Activated T-cell treated with anti-CD3 and anti-CD28 coated beads, Interleukin-2, amount 50 U/mL, for 24 hours (primary cell): ENCODE results near the gene NHS.

ENCODE experiments used
- DNase-seq: peaks from one replicate; pipeline ENCODE4 v3.0.0-alpha.2; 2020
- H3K27ac Mint-ChIP-seq: 2 replicates; pipeline ENCODE4 v1.8.0; 2020; ENCODE audit warnings: mild to moderate bottlenecking, mixed read lengths
- H3K27me3 Mint-ChIP-seq: 2 replicates; pipeline ENCODE4 v1.8.0; 2020; ENCODE audit warnings: mixed read lengths
- H3K36me3 Mint-ChIP-seq: 2 replicates; pipeline ENCODE4 v1.8.0; 2020; ENCODE audit warnings: low read depth, mixed read lengths
- H3K4me1 Mint-ChIP-seq: 2 replicates; pipeline ENCODE4 v1.8.0; 2020; ENCODE audit warnings: low read depth, mixed read lengths
- H3K4me3 Mint-ChIP-seq: 2 replicates; pipeline ENCODE4 v1.8.0; 2020; ENCODE audit warnings: mild to moderate bottlenecking, moderate library complexity, mixed read lengths
- H3K9me3 Mint-ChIP-seq: 2 replicates; pipeline ENCODE4 v1.8.0; 2020; ENCODE audit warnings: mixed read lengths

Gene NHS

GRCh38 chrX:17767734-17768133, 392.7 kb downstream of the NHS start:
- Mint-ChIP-seq H3K4me3 (no peak overlapping the region), H3K27me3 (no peaks in the 10 kb centered on the region), H3K4me1 (no peaks in the 10 kb centered on the region), H3K36me3 (no peaks in the 10 kb centered on the region), H3K27ac (no peak overlapping the region), H3K9me3 (no peaks in the 10 kb centered on the region)
- DNase-seq: no peak

GRCh38 chrX:17768997-17769396, 394.0 kb downstream of the NHS start:
- no peaks in the 10 kb centered on the region for H3K9me3 Mint-ChIP-seq
- H3K4me3 Mint-ChIP-seq: no peak overlapping the region
- H3K27me3 Mint-ChIP-seq: no peaks in the 10 kb centered on the region
- no peaks in the 10 kb centered on the region for H3K36me3 Mint-ChIP-seq
- no peak overlapping the region for H3K27ac Mint-ChIP-seq
- no peaks in the 10 kb centered on the region for H3K4me1 Mint-ChIP-seq
- no peak for DNase-seq

DNA sequence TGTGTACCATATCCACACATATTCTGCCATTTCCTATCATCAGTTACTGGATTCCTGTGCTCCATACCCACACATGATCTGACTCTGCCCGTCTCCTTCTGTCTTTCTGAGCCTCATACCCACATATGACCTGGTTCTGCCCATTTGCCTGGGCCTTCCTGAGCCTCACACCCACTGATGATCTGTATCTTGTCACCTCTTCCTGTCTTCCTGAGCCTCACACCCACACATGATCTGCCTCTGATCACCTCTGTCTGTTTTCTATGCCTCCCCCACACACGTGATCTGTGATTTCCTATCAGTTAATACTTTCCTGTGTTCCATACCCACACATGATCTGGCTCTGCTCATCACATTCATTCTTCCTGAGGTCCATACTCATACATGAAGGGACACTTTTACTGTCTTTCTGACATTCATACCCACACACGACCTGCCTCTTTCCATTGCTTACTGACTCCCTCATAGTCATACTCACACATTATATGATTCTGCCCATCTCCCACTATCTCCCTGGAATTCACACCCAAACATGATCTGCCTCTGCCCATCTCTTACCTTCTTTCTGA, 394.8 kb downstream of the NHS start:
- no peak overlapping the region for H3K27ac Mint-ChIP-seq
- no peak for DNase-seq
- no peaks in the 10 kb centered on the region for H3K4me1 Mint-ChIP-seq
- no peaks in the 10 kb centered on the region for H3K27me3 Mint-ChIP-seq
- no peak overlapping the region for H3K4me3 Mint-ChIP-seq
- H3K9me3 Mint-ChIP-seq: no peaks in the 10 kb centered on the region
- no peaks in the 10 kb centered on the region for H3K36me3 Mint-ChIP-seq

DNA sequence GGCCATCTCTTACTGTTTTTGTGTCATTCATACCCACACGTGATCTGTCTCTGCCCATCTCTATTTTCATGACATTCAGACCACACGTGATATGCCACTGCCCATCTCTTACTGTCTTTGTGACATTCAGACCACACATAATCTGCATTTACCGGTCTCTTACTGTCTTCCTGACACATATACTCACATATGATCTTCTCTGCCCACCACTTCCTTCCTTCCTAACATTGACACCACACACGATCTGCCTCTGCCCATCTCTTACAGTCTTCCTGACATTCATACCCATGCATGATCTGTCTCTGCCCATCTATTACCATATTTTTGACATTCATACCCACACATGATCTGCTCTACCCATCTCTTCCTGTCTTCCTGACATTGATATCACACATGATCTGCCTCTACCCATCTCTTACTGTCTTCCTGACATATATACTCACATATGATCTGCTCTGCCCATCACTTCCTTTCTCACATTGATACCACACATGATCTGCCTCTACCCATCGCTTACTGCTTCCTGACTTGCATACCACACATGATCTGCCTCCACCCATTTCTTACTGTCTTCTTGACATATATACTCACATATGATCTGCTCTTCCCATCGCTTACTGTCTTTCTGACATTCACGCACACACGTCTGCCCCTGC, 398.3 kb downstream of the NHS start:
- no peak for DNase-seq
- no peaks in the 10 kb centered on the region for H3K4me1 Mint-ChIP-seq
- no peak overlapping the region for H3K27ac Mint-ChIP-seq
- H3K9me3 Mint-ChIP-seq: no peaks in the 10 kb centered on the region
- no peaks in the 10 kb centered on the region for H3K27me3 Mint-ChIP-seq
- H3K4me3 Mint-ChIP-seq: no peak overlapping the region
- no peaks in the 10 kb centered on the region for H3K36me3 Mint-ChIP-seq

DNA sequence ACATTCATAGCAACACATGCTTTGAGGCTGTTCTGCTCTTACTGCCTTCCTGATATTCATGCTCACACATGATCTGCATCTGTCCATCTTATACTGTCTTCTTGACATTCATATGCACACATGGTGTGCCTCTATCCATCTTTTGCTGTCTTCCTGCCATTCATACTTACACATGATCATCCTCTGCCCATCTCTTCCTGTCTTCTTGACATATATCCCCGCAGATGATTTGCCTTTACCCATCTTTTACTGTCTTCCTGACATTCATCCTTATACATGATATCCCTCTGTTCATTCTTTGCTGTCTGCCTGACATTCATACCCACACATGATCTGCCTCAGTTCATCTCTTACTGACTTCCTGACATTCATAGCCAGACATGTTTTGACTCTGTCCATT, 399.1 kb downstream of the NHS start:
- H3K9me3 Mint-ChIP-seq: no peaks in the 10 kb centered on the region
- H3K4me1 Mint-ChIP-seq: peaks cover 4% of the 10 kb centered on the region
- H3K4me3 Mint-ChIP-seq: no peak overlapping the region

GRCh38 chrX:17778997-17779396, 404.0 kb downstream of the NHS start:
- Mint-ChIP-seq H3K27me3 (no peaks in the 10 kb centered on the region), H3K4me1 (peaks cover 9% of the 10 kb centered on the region), H3K4me3 (no peak overlapping the region), H3K9me3 (no peaks in the 10 kb centered on the region), H3K36me3 (no peaks in the 10 kb centered on the region), H3K27ac (no peak overlapping the region)
- DNase-seq: no peak

More for the DNA sequence above, 399.1 kb downstream of the NHS start:
- DNase-seq: no peak
- no peaks in the 10 kb centered on the region for H3K36me3 Mint-ChIP-seq
- H3K27ac Mint-ChIP-seq: no peak overlapping the region
- H3K27me3 Mint-ChIP-seq: no peaks in the 10 kb centered on the region

GRCh38 chrX:17779434-17779833, 404.4 kb downstream of the NHS start:
- Mint-ChIP-seq H3K4me3 (no peak overlapping the region), H3K27ac (no peak overlapping the region), H3K36me3 (no peaks in the 10 kb centered on the region), H3K27me3 (no peaks in the 10 kb centered on the region), H3K9me3 (no peaks in the 10 kb centered on the region), H3K4me1 (peaks cover 9% of the 10 kb centered on the region)
- no peak for DNase-seq
